NCI-H748 (cell line): ENCODE results near the gene KIAA1614.
"Not testable (repeated sequence)": the region's sequence is repeated elsewhere in the genome, so short reads cannot be mapped to it uniquely, and the experiment has no call there.

ENCODE experiments used
- DNase-seq: peaks from one replicate; lab custom pipeline; 2025; ENCODE audit not compliant: unreplicated experiment; lab: John Stamatoyannopoulos, UW

The KIAA1614 gene

GRCh38 chr1:180945151-180945550 lies 32.5 kb downstream of the KIAA1614 start:
- DNase-seq: no peak

GRCh38 chr1:180945551-180945950 lies 32.9 kb downstream of the KIAA1614 start:
- no peak for DNase-seq

GRCh38 chr1:180946056-180946455 lies 33.4 kb downstream of the KIAA1614 start:
- no peak for DNase-seq

- DNase-seq: no peak
These were observed 34.1 kb downstream of the KIAA1614 start for GRCh38 chr1:180946541-180947498.

GRCh38 chr1:180947499-180947885 lies 34.8 kb downstream of the KIAA1614 start:
- DNase-seq: no peak

- no peak for DNase-seq
These were observed 35.4 kb downstream of the KIAA1614 start for GRCh38 chr1:180947901-180948640.

- DNase-seq: no peak
These were observed 36.2 kb downstream of the KIAA1614 start for GRCh38 chr1:180948641-180949615.

GRCh38 chr1:180949616-180950000 lies 36.9 kb downstream of the KIAA1614 start:
- DNase-seq: no peak

- DNase-seq: no peak
These were observed 37.6 kb downstream of the KIAA1614 start for GRCh38 chr1:180950321-180950720.

GRCh38 chr1:180951186-180951745 lies 38.6 kb downstream of the KIAA1614 start:
- DNase-seq: no peak

GRCh38 chr1:180951836-180952656 lies 39.3 kb downstream of the KIAA1614 start:
- DNase-seq: no peak

GRCh38 chr1:180952657-180953013 lies 39.9 kb downstream of the KIAA1614 start:
- no peak for DNase-seq

- peak; percentile 25 for DNase-seq
These were observed 40.8 kb downstream of the KIAA1614 start for GRCh38 chr1:180953291-180954004.

- DNase-seq: peak; percentile 58
These were observed 41.5 kb downstream of the KIAA1614 start for GRCh38 chr1:180954005-180954800.

- DNase-seq: no peak
These were observed 42.1 kb downstream of the KIAA1614 start for GRCh38 chr1:180954801-180955165.

- DNase-seq: peak; percentile 24
These were observed 43.4 kb downstream of the KIAA1614 start for GRCh38 chr1:180956028-180956640.

- DNase-seq: not testable (repeated sequence)
These were observed 46.9 kb downstream of the KIAA1614 start for GRCh38 chr1:180959620-180960019.

GRCh38 chr1:180961622-180962021 lies 48.9 kb downstream of the KIAA1614 start:
- no peak for DNase-seq
